ENCODE results near the gene BMP2K.

The BMP2K gene

DNA sequence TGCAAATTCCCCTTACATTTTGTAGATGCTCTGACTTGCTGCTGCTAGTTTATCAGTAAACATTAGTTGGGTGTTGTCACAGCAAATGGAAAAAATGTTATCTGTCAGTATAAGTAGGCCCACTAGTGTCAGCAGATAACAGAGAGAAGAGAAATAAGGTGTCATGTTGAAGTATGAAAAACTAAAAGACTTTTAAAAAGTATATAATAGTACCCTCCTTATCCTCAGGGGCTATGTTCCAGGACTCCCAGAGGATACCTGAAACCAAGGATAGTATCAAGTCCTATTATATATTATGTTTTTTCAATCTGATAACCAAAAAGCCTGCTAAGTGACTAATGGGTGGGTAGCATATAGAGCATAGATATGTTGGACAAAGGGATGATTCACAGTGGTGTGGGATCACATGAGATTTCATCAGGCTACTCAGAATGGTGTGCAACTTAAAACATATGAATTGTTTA, 11.6 kb upstream of the BMP2K start:
- DNase-seq (ENCODE audit: low read depth), result no peak

DNA sequence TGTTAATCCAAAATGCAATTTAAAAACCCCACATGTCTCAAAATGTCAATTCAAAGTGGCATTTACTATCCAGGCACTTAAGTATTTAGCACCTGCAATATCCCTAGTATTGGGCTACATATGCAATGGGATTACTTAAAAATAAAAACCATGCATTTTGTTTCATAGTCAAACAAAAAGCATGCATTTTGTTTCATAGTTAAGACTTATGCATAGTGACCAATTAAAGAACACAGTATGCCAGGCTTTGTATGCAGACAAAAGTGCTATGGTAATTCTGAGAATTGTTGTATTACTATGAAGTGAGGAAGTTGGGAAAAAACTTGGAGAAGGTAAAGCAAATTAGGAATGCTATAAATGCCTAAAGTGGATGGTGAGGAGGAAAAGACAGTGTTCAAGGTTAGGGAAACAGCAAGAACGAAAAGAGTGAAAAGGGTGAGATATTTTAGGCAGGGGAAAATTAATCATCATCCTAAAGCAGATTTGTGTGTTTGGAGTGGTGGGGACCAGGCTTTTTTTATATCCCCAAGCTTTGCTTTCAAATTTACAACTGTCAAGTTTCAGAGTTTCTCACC, 10.6 kb upstream of the BMP2K start:
- no peak for DNase-seq (ENCODE audit: low read depth)

DNA sequence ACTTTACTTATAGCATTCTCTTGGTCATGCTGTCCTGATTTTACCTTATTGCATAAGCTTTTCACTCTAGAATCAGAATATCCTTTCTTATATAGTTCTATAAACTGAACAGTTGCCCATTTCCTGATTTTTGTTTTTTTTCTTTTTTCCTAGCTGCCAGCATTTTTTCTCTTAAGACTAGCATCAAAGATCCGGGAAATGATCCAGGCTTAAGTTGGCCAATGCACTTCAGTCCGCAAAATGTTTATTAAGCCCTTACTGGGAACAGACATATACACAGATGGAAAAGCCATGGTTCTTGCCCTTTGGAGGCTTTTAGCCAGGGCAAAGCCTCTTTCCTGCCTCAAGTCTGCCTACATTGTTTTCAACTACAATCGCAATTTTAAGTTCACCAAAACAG, 10.1 kb upstream of the BMP2K start:
- no peak for DNase-seq (ENCODE audit: low read depth)

GRCh38 chr4:78766650-78767049, 9.5 kb upstream of the BMP2K start:
- no peak for DNase-seq (ENCODE audit: low read depth)

DNA sequence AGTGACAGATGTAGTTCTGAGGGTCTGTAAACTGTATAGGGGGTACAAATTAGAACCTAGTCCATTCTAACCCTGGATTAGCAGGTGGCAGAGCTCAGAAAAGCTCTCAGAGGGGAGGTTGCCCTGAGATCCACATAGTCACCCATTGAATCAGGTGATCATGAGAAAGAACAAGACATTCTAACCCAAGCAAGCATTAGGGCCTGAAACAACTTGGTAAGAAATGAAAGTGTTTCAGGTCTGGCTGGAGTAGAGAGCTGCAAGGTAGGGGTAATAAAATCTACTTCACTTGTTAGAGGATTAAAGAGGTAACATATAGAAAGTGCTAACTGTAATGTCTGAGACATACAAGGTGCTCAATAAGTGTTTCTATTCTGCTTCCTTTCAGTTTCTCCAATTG, 8.8 kb upstream of the BMP2K start:
- no peak for DNase-seq (ENCODE audit: low read depth)

- DNase-seq (ENCODE audit: low read depth), result no peak
Measured at GRCh38 chr4:78768452-78769180, 7.5 kb upstream of the BMP2K start.

DNA sequence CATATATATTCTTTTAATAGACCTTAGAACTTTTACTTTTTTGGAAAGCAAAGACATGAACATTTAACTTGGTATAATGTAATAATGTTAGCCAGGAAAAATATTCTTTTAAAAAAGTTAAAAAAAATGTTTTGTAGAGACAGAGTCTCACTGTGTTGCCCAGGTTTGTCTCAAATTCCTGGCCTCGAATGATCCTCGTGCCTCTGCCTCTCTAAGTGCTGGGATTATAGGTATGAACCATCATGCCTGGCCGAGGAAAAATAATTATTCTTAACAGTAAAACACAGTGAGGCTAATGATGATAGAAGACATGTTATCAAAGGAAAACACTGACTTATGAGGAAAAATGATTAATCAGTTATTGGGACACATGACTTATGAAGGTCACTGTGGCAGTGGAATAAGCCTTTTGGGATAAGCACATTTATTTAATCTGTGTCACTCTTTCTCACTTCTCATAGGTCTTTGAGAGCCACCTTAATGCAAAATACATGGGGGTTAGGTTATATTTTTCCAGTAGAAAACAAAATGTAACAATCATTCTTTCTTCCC, 6.0 kb upstream of the BMP2K start:
- DNase-seq (ENCODE audit: low read depth), result no peak

- no peak for DNase-seq (ENCODE audit: low read depth)
Measured at GRCh38 chr4:78772526-78773091, 3.5 kb upstream of the BMP2K start.

GRCh38 chr4:78774417-78774816, 1.7 kb upstream of the BMP2K start:
- no peak for DNase-seq (ENCODE audit: low read depth)

DNA sequence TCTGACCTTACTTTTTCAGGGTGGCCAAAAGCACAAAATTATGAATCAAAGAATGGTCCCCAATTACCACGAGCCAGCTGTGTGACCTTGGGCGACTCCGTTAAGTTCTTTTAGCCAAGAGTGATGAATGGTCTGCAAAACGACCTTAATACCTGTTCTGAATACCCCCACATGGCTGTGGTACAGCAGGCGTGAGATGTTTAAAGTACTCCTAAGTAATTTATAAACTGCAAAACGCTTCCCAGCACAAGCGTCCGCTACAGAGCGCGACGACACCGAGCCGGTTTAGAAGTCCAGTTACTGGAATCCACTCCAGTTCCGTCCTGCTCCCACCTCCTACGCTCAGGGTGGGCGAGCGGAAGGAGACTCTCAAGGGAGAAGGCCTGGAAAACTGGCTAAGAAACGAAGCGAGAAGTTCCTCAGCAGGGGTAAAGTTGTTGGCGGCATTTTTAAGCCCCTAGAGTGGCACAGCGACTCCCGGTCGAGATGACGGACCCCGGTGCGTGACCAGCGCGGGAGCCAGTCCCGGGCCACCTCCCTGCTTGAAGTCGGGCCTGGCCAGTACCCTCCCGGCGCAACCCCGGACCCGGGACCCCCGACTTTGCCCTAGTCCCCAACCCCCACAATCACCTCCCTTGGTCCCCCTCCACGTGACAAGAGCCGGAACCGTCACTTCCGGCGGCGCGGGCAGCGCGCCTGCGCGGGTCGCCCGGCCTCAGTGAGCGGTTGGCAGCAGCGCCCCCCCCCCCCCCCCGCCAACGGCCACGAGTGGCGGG, 659 bp upstream of the BMP2K start:
- peak; percentile 78 for DNase-seq (ENCODE audit: low read depth)

DNA sequence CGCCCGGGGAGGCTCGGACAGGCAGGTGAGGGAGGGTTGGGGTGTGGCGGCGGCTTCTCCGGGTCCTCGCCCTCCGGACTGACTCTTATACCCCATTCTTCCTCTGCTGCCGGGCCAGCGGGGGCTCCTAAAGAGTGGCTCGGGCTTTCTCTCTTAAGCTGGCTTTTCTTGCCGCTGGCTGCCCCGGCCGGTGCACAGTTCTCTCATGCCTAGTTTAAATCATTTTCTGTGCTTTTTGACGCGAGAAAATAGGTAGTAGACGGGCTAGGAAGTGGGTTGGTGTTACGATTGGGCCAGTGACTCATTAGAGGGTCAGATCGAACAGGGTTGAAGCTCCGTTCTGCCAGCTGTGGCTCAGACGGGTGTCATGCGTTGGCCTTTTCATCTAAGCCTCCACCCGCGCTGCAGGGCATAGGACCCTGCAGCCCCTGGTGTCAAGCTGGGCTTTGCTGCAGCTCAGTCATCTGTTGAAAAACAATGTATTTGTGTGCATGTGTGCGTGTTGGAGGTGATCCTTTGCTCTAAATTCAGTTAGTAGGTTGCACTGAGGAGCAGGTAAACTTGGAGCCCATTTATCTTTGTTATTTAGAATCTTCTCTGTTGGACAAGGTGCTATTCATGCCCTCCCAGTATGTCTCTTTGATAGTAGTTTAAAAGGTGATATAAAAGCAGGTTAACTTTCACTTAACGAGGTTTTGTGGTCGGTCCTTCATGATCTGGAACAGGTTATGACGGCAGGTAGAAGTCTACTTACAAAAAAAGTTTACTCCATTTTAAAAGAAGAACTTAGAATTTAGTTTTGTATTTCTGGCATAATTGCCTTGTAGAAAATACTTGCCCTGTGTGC, 802 bp downstream of the BMP2K start:
- peak; percentile 2 for DNase-seq (ENCODE audit: low read depth)

DNA sequence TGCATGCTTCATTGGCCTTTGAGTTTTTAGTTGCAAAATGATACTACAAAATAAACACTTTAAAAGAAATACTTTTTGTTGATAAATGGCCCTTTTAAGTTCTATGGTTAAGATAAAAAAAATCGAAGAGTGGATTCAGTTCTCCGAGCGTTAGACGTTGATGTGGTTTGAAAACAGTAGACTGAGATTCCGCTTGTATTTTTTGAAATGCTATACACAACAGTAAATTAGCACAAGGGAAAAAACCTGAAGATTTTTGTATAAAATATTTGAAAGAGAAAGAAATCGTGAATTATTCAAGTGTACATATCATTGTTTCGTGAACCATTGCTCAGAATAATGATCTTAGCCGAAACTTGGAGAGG, 1.4 kb downstream of the BMP2K start:
- DNase-seq (ENCODE audit: low read depth), result no peak

- no peak for DNase-seq (ENCODE audit: low read depth)
Measured at GRCh38 chr4:78778530-78778929, 2.4 kb downstream of the BMP2K start.

- DNase-seq (ENCODE audit: low read depth), result no peak
Measured at GRCh38 chr4:78779280-78779679, 3.1 kb downstream of the BMP2K start.

DNA sequence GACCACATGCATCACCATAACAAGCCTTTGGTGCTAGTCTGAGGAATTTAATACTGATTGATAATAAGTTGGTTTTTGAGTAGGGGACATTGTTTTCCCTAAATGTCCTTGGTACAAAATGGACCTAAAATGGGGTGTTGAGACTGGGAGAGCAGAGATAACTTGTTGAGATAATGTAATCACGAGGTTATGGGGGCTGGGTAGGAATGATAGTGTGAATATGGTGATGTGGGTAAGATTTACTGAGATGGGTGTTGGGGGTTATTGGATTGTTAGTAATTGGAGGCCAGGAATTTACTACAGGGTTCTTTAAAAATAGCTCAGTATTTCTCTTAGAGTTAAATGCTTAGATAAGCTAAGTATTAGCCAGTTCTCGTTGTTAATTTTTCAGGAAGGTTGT, 3.9 kb downstream of the BMP2K start:
- no peak for DNase-seq (ENCODE audit: low read depth)

- DNase-seq (ENCODE audit: low read depth), result no peak
Measured at GRCh38 chr4:78781139-78781538, 5.0 kb downstream of the BMP2K start.

DNA sequence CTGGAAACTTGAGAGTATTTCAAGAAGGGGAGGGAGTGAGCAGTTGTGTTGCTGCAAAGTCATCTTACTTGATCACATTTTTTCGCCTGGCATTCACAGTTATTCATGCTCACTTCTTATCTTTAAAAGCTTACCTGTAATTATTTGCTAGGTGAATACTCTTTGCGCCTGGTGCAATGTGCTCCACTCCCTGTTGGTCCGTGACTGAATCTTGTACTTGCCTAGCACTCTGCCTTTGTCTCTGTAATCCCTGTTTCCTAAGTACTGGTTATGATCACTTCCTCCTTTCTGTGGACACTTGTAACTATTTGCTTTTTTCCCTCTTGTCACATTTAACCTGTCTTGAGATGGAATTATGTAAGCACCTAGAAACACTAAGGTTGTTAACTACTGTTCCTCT, 5.8 kb downstream of the BMP2K start:
- no peak for DNase-seq (ENCODE audit: low read depth)

GRCh38 chr4:78784236-78784865, 8.2 kb downstream of the BMP2K start:
- DNase-seq (ENCODE audit: low read depth), result no peak

DNA sequence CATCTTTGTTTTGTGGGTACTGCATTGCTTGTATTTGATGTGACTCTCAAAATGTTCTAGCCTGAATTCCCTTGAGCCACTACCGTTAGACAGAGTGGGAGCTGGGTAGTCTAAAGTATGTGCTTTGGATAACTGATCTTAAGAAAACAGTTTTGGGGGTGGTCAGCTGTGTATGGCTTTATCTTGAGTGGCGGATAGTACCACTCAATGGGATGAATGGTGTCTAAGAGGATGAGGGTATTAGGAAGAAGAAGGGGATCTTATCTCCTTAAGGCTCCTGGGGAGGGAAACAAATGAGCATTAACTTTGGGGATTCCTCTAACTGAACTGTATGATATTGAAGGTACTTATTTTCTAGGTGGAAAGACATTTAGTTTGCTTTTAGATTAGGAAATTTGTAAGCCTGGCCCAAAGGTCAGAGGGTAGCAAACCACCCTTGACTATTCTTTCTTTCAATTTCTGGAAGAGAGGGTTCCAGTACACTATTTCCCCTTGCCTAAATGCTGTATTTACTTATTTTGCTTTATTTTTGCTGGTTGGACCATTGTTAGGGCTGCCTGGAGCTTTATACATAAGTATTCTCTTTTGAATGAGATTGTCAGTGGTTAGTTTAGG, 11.3 kb downstream of the BMP2K start:
- no peak for DNase-seq (ENCODE audit: low read depth)

- no peak for DNase-seq (ENCODE audit: low read depth)
Measured at GRCh38 chr4:78788007-78788889, 12.1 kb downstream of the BMP2K start.

Data from T follicular helper cell (primary cell).